ENCODE measurements around the gene SEC14L2.
A peak's percentile ranks its signal among the peaks of the same experiment; 100 is the strongest.

The SEC14L2 gene

DNA sequence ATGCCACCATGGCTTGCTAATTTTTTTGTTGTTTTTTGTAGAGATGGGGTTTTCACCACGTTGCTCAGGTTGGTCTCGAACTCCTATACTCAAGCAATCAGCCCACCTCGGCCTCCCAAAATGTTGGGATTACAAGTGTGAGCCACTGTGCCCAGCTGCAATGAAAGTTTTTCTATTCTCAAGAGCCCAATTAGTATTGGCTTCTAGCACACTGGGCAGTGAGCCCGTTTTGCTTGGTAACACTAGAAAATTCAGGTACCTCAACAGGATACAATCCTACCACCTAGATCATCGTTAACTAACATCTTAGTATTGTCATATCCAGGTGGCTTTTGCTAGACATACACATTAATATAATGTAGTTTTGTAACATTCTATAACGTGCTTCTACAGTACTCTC is 56.0 kb downstream of the SEC14L2 start:
- no peak overlapping the region for H3K27ac ChIP-seq (replicated peaks; ENCODE audit: low read length)
- no peak overlapping the region for H2BK120ac ChIP-seq (ENCODE audit: low read depth, low read length)
- H3K4me1 ChIP-seq (ENCODE audit: control insufficient read depth in 2 of 2, insufficient read depth in 1 of 2, low read depth in 1 of 2, low read length in 2 of 2), result no peaks in the 10 kb centered on the region
- H2BK15ac ChIP-seq (ENCODE audit: low read length), result no peak overlapping the region
- H2AK5ac ChIP-seq (ENCODE audit: low read depth, low read length), result no peak overlapping the region
- DNase-seq (ENCODE audit: low spot score), result no peak
- no CpG with 5 or more reads among the region's 6 CpGs for WGBS, 2 donors (ENCODE audit: extremely low coverage in 2 of 2, insufficient read length in 2 of 2, insufficient replicate concordance in 1 of 2)
- H3K79me1 ChIP-seq (ENCODE audit: low read depth, low read length), result no peaks in the 10 kb centered on the region
- H3K4me3 ChIP-seq (ENCODE audit: low read length in 2 of 2), result no peak overlapping the region
- H2BK12ac ChIP-seq (ENCODE audit: low read length), result no peak overlapping the region
- no peak overlapping the region for H4K8ac ChIP-seq (ENCODE audit: low read depth, low read length)
- H3K4ac ChIP-seq (ENCODE audit: low read length), result no peak overlapping the region
- no peak overlapping the region for H4K91ac ChIP-seq (ENCODE audit: low read depth, low read length, poor library complexity)
- H3K18ac ChIP-seq (ENCODE audit: low read length), result no peak overlapping the region
- no peak overlapping the region for H3K9ac ChIP-seq (ENCODE audit: low read depth, low read length, poor library complexity)
- H3K27me3 ChIP-seq (ENCODE audit: control insufficient read depth in 3 of 3, insufficient read depth in 3 of 3, low read depth in 1 of 3, low read length in 3 of 3), result peaks cover 0 to 7% (median 0%) of the 10 kb centered on the region in 3 experiments
- H2AFZ ChIP-seq (ENCODE audit: low read length), result no peak overlapping the region
- no peak overlapping the region for H3K14ac ChIP-seq (ENCODE audit: low read length)
- no peaks in the 10 kb centered on the region for H3K9me3 ChIP-seq (replicated peaks in 1 of 2; ENCODE audit: control insufficient read depth in 2 of 2, insufficient read depth in 1 of 2, low read depth in 1 of 2, low read length in 2 of 2)
- H3K23ac ChIP-seq (ENCODE audit: low read depth, low read length, poor library complexity), result no peak overlapping the region
- H3K36me3 ChIP-seq (replicated peaks in 1 of 2; ENCODE audit: control insufficient read depth in 2 of 2, insufficient read depth in 2 of 2, low read length in 2 of 2), result no peaks in the 10 kb centered on the region
- no peak overlapping the region for H2BK5ac ChIP-seq (ENCODE audit: low read length)
- H3K4me2 ChIP-seq (ENCODE audit: insufficient read depth, low read length, poor library complexity, severe bottlenecking), result no peak overlapping the region

DNA sequence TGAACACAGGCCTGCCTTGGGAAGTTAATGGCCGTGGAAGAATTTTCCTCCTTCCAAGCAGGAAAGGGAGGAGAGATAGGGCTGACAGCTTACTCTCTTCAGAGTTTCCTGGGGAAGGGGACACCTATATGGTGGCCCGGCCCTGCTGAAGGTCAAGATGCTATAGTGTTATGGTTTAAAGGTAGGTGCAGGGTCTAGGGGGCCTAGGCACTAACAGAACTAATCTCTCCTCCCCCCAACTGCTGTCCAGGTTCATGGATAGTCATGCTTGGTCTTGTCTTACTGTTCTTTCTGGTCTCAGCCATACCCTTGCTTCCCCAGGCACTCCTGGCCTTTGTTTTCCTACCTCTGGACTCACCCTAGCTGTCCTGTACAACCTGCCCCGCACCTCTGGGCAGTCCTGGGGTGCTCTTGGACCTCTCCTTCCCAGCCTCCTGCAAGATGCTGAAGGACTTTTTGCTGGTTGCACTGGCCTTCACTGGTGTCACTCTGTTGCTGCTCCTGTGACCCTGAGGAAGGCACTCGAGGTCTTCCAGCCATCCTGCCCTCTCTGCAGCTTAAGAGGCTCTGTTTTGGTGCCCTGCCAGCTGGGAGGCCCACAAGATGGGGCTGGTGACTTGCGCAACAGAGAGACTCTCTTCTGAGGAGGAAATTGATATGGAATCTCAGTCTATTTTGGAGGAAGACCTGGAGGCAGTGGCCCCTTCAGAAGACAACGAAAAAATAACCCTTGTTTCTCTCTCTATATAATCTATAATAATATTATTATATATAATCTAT is 57.1 kb downstream of the SEC14L2 start:
- H3K23ac ChIP-seq (ENCODE audit: low read depth, low read length, poor library complexity), result no peak overlapping the region
- DNase-seq (ENCODE audit: low spot score), result no peak

DNA sequence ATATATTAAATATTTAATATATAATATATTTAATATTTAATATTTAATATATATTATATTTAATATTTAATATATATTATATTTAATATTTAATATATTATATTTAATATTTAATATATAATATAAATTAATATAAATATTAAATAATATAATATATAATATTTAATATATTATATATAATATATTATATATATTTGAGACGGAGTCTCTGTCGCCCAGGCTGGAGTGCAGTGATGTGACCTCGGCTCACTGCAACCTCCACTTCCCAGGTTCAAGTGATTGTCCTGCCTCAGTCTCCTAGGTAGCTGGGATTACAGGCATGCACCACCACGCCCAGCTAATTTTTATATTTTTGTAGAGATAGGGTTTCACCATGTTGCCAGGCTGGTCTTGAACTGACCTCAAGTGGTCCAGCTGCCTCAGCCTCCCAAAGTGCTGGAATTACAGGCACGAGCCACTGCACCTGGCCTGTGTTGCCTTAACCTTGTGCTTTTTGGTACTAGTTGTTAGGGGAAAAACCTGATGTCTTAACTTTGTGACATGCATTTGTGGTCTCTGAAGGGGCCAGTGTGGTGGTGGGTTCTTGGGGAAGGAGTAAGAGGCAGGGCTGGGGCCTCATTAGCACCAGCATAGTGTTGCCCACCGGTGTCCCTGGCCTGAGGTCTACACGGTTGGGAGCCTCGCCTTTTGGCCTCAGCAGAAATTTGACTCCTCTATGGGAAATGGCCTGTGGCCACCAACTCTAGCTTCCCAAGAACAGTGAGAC is 58.4 kb downstream of the SEC14L2 start:
- Histone ChIP-seq H2AK5ac (ENCODE audit: low read depth, low read length) (no peak overlapping the region), H3K4me1 (ENCODE audit: control insufficient read depth in 2 of 2, insufficient read depth in 1 of 2, low read depth in 1 of 2, low read length in 2 of 2) (no peaks in the 10 kb centered on the region), H3K9ac (ENCODE audit: low read depth, low read length, poor library complexity) (no peak overlapping the region), H3K9me3 (replicated peaks in 1 of 2; ENCODE audit: control insufficient read depth in 2 of 2, insufficient read depth in 1 of 2, low read depth in 1 of 2, low read length in 2 of 2) (no peaks in the 10 kb centered on the region), H2BK5ac (ENCODE audit: low read length) (no peak overlapping the region), H3K4me3 (ENCODE audit: low read length in 2 of 2) (no peak overlapping the region), H3K79me1 (ENCODE audit: low read depth, low read length) (no peaks in the 10 kb centered on the region), H3K36me3 (replicated peaks in 1 of 2; ENCODE audit: control insufficient read depth in 2 of 2, insufficient read depth in 2 of 2, low read length in 2 of 2) (no peaks in the 10 kb centered on the region), H3K4ac (ENCODE audit: low read length) (no peak overlapping the region), H3K23ac (ENCODE audit: low read depth, low read length, poor library complexity) (no peak overlapping the region), H3K4me2 (ENCODE audit: insufficient read depth, low read length, poor library complexity, severe bottlenecking) (no peak overlapping the region), H4K91ac (ENCODE audit: low read depth, low read length, poor library complexity) (no peak overlapping the region), H3K14ac (ENCODE audit: low read length) (no peak overlapping the region), H4K8ac (ENCODE audit: low read depth, low read length) (no peak overlapping the region), H3K27me3 (ENCODE audit: control insufficient read depth in 3 of 3, insufficient read depth in 3 of 3, low read depth in 1 of 3, low read length in 3 of 3) (peaks cover 0 to 5% (median 0%) of the 10 kb centered on the region in 3 experiments), H3K27ac (replicated peaks; ENCODE audit: low read length) (no peak overlapping the region), H2BK12ac (ENCODE audit: low read length) (no peak overlapping the region), H2BK15ac (ENCODE audit: low read length) (no peak overlapping the region), H2AFZ (ENCODE audit: low read length) (no peak overlapping the region), H2BK120ac (ENCODE audit: low read depth, low read length) (no peak overlapping the region), H3K18ac (ENCODE audit: low read length) (no peak overlapping the region)
- no peak for DNase-seq (ENCODE audit: low spot score)
- WGBS, 2 donors (ENCODE audit: extremely low coverage in 2 of 2, insufficient read length in 2 of 2, insufficient replicate concordance in 1 of 2), result no CpG with 5 or more reads among the region's 8 CpGs

More for the DNA sequence above, 57.1 kb downstream of the SEC14L2 start:
- Histone ChIP-seq H3K27me3 (ENCODE audit: control insufficient read depth in 3 of 3, insufficient read depth in 3 of 3, low read depth in 1 of 3, low read length in 3 of 3) (peaks cover 0 to 5% (median 0%) of the 10 kb centered on the region in 3 experiments), H2AFZ (ENCODE audit: low read length) (no peak overlapping the region), H2AK5ac (ENCODE audit: low read depth, low read length) (no peak overlapping the region), H2BK12ac (ENCODE audit: low read length) (no peak overlapping the region), H4K91ac (ENCODE audit: low read depth, low read length, poor library complexity) (no peak overlapping the region), H3K79me1 (ENCODE audit: low read depth, low read length) (no peaks in the 10 kb centered on the region), H3K9ac (ENCODE audit: low read depth, low read length, poor library complexity) (no peak overlapping the region), H3K4ac (ENCODE audit: low read length) (no peak overlapping the region), H3K27ac (replicated peaks; ENCODE audit: low read length) (no peak overlapping the region), H3K4me1 (ENCODE audit: control insufficient read depth in 2 of 2, insufficient read depth in 1 of 2, low read depth in 1 of 2, low read length in 2 of 2) (no peaks in the 10 kb centered on the region), H4K8ac (ENCODE audit: low read depth, low read length) (no peak overlapping the region), H2BK5ac (ENCODE audit: low read length) (no peak overlapping the region), H3K14ac (ENCODE audit: low read length) (no peak overlapping the region), H3K36me3 (replicated peaks in 1 of 2; ENCODE audit: control insufficient read depth in 2 of 2, insufficient read depth in 2 of 2, low read length in 2 of 2) (no peaks in the 10 kb centered on the region), H3K4me2 (ENCODE audit: insufficient read depth, low read length, poor library complexity, severe bottlenecking) (no peak overlapping the region), H3K18ac (ENCODE audit: low read length) (no peak overlapping the region), H3K9me3 (replicated peaks in 1 of 2; ENCODE audit: control insufficient read depth in 2 of 2, insufficient read depth in 1 of 2, low read depth in 1 of 2, low read length in 2 of 2) (no peaks in the 10 kb centered on the region), H3K4me3 (ENCODE audit: low read length in 2 of 2) (peak overlapping the region in 1 of 2 donors; percentile 1), H2BK15ac (ENCODE audit: low read length) (no peak overlapping the region), H2BK120ac (ENCODE audit: low read depth, low read length) (no peak overlapping the region)
- no CpG with 5 or more reads among the region's 6 CpGs for WGBS, 2 donors (ENCODE audit: extremely low coverage in 2 of 2, insufficient read length in 2 of 2, insufficient replicate concordance in 1 of 2)

DNA sequence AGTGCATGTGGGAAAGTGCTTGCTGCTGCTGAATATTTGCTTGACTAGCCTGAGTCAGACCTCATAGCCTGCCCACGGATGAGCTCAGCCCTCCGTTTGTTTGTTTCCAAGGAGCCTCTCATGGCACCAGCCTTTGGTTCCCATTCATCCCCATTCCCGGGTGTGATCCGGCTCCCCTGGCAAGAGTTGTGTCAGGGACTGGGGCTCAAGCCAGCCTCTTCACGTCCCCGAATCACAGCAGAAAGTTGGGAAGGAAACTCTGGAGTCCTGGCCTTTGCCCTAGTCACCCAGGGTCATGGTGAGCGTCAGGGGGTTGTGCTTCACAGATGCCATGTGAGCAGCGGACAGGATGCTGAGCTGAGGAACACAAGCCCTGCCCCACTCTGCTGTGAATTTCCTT is 61.2 kb downstream of the SEC14L2 start:
- Histone ChIP-seq H3K4me2 (ENCODE audit: insufficient read depth, low read length, poor library complexity, severe bottlenecking) (no peak overlapping the region), H4K8ac (ENCODE audit: low read depth, low read length) (no peak overlapping the region), H2BK15ac (ENCODE audit: low read length) (no peak overlapping the region), H2BK12ac (ENCODE audit: low read length) (no peak overlapping the region), H3K14ac (ENCODE audit: low read length) (no peak overlapping the region), H2AFZ (ENCODE audit: low read length) (no peak overlapping the region), H3K4me3 (ENCODE audit: low read length in 2 of 2) (no peak overlapping the region), H3K27me3 (ENCODE audit: control insufficient read depth in 3 of 3, insufficient read depth in 3 of 3, low read depth in 1 of 3, low read length in 3 of 3) (peaks cover 0 to 2% (median 0%) of the 10 kb centered on the region in 3 experiments), H4K91ac (ENCODE audit: low read depth, low read length, poor library complexity) (no peak overlapping the region), H3K36me3 (replicated peaks in 1 of 2; ENCODE audit: control insufficient read depth in 2 of 2, insufficient read depth in 2 of 2, low read length in 2 of 2) (no peaks in the 10 kb centered on the region), H3K79me1 (ENCODE audit: low read depth, low read length) (no peaks in the 10 kb centered on the region), H2AK5ac (ENCODE audit: low read depth, low read length) (no peak overlapping the region), H3K9me3 (replicated peaks in 1 of 2; ENCODE audit: control insufficient read depth in 2 of 2, insufficient read depth in 1 of 2, low read depth in 1 of 2, low read length in 2 of 2) (no peaks in the 10 kb centered on the region), H3K4me1 (ENCODE audit: control insufficient read depth in 2 of 2, insufficient read depth in 1 of 2, low read depth in 1 of 2, low read length in 2 of 2) (no peaks in the 10 kb centered on the region), H3K4ac (ENCODE audit: low read length) (no peak overlapping the region), H3K27ac (replicated peaks; ENCODE audit: low read length) (no peak overlapping the region), H3K9ac (ENCODE audit: low read depth, low read length, poor library complexity) (no peak overlapping the region), H3K18ac (ENCODE audit: low read length) (no peak overlapping the region), H2BK120ac (ENCODE audit: low read depth, low read length) (no peak overlapping the region), H2BK5ac (ENCODE audit: low read length) (no peak overlapping the region), H3K23ac (ENCODE audit: low read depth, low read length, poor library complexity) (no peak overlapping the region)
- DNase-seq (ENCODE audit: low spot score), result no peak
- WGBS, 2 donors (ENCODE audit: extremely low coverage in 2 of 2, insufficient read length in 2 of 2, insufficient replicate concordance in 1 of 2), result no CpG with 5 or more reads among the region's 8 CpGs
